HG03432 (cell line): ENCODE data around the gene DGKG.

ENCODE experiments used
- ATAC-seq: cut with Tn5 transposase; IDR thresholded peaks from one replicate; pipeline ENCODE4 v1.9.1; 2021; ENCODE audit warnings: mild to moderate bottlenecking, moderate library complexity; ENCODE audit not compliant: unreplicated experiment

Gene DGKG

DNA sequence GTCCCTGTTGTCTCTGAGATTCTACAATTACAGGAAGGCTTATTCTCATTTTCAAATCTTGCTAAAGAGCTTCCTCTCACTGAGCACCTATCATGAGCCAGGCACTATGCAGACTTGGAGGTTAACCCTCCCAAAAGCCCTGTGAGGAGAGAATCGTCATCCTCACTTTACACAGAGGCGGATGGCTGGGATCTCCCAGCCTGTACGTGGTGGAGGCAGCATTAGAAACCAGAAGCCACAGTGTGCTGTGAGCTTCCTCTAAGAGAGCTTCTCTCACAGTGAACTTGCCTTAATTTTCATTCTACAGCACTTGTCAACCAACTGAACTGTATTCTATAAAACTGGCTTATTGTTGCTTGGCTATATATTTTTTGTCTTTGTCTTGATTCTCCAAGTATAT lies 6.1 kb upstream of the DGKG start:
- ATAC-seq: no peak

GRCh38 chr3:186367631-186368030 lies 5.6 kb upstream of the DGKG start:
- no peak for ATAC-seq

GRCh38 chr3:186366206-186366605 lies 4.2 kb upstream of the DGKG start:
- ATAC-seq: no peak

- no peak for ATAC-seq
These were observed 3.4 kb upstream of the DGKG start for GRCh38 chr3:186365202-186365974.

GRCh38 chr3:186362988-186363387 lies 954 bp upstream of the DGKG start:
- no peak for ATAC-seq

DNA sequence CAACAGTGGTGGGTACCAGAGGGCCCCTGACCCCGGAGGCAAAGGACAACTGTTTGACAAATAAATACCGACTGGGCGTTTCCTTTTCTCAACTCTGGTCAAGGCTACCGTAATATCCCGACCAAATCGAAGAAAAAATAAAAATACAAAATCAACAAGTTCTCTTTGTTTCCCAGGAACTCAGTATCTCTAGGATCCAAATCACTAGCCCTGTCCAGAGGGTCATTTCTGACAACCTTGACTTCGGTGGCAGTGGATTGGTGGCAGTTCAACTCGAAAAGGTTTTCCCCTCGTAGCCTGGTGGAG lies 456 bp upstream of the DGKG start:
- ATAC-seq: no peak

DNA sequence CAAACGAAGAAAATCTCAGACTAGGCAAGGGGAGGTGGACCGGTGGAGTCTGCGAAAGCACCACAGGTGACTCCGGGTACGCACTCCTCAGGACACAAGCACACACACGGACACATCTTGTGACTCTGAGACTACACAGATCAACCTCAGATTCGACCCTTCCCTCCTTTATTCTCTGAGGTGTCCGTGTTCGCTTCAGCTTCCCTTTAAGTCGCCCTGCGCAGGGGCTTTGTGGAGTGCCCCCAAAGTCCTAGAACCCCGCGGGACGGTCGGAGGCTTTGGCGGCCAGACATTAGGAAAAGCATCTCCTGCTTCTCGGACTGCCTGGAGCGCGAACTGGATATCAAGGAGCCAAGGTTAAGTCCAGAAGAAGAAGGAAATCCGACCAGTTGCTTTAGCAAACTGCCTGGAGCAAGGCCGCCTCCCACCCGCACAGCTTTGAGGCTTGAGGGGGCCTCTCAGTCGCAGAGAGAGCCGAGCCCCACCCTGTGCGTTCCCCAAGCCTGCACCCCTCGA lies 730 bp downstream of the DGKG start:
- no peak for ATAC-seq

DNA sequence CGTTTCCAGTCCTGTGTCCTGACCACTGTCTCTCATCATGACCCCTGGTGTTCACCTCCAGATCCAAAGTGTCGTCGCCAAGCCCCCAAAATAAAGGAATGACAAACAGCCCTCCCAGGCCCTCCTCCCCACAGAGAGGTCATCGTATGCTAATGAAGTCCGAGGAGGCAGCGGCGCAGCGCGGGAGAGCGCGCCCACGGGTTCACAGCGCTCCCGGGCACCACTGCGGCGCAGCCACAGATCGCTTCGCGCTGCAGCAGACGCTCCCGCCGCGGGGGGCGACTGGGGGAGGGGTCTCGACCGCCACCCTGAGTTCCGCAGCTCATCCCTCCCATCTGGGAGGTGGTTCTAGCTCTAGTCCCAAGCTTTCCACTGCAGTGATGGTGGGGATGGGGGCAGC lies 1.3 kb downstream of the DGKG start:
- ATAC-seq: no peak

GRCh38 chr3:186359078-186359477 lies 3.0 kb downstream of the DGKG start:
- ATAC-seq: no peak

- no peak for ATAC-seq
These were observed 5.9 kb downstream of the DGKG start for GRCh38 chr3:186356152-186356551.

GRCh38 chr3:186354100-186354499 lies 7.9 kb downstream of the DGKG start:
- ATAC-seq: no peak

DNA sequence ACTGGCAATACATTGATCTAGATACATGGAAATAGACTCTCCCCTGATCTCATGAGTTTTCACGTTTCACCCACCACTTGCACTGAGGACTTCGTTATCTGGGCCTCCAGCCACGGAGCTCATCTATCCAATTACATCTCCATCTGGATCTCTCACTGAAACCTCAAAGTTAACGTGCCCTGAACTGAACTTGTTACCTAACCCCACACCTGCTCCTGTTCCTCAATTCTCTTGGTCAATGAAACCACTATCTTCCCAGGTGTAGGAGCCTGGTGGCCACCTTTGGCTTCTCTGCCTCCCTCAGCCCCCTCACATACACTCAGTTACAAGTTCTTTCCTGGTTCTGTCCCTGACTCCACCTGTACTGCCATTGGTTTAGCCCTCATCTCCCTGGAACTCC lies 9.7 kb downstream of the DGKG start:
- ATAC-seq: no peak

- peak; percentile 56 for ATAC-seq
These were observed 19.8 kb downstream of the DGKG start for GRCh38 chr3:186342197-186342596.

- ATAC-seq: no peak
These were observed 21.8 kb downstream of the DGKG start for GRCh38 chr3:186340204-186340603.

GRCh38 chr3:186339180-186339918 lies 22.7 kb downstream of the DGKG start:
- ATAC-seq: no peak

DNA sequence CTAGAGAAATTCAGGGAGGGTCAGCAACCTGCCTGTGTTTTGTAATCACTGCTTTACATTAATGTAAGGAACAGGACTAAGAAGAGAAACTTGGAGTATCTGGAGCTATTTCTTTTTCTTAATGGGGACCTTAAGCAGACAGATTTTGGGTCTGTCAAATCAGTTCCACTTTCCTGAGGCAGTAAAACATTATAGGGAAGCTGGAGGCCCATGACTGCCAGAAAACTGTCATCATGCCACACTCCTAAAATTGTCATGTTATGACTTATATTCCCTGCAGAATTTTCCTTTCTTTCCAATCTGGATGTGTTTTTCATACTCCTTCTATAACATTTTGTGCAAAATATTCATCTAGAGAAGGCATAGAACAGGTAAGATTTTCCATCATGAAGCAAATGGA lies 28.8 kb downstream of the DGKG start:
- no peak for ATAC-seq

GRCh38 chr3:186330772-186331460 lies 31.1 kb downstream of the DGKG start:
- ATAC-seq: peak; percentile 58

DNA sequence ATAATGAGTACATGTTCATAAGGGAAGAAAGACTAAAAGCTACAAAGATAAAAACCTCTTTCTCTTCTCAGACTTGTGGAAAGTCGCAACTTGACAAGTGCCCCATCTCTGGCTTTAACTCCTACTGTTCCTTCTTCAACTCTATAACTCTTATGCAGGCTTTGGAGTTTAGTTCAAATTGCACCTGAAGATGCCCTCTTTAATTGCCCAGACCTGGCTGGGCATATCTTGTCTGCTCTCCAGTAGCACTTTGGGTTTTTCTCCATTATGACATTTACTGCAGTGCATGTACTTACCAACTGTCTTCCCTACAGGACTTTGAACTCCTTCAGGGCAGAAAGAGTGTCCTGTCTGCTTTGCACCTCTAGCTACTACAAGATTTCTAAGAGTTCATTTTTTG lies 32.4 kb downstream of the DGKG start:
- no peak for ATAC-seq

DNA sequence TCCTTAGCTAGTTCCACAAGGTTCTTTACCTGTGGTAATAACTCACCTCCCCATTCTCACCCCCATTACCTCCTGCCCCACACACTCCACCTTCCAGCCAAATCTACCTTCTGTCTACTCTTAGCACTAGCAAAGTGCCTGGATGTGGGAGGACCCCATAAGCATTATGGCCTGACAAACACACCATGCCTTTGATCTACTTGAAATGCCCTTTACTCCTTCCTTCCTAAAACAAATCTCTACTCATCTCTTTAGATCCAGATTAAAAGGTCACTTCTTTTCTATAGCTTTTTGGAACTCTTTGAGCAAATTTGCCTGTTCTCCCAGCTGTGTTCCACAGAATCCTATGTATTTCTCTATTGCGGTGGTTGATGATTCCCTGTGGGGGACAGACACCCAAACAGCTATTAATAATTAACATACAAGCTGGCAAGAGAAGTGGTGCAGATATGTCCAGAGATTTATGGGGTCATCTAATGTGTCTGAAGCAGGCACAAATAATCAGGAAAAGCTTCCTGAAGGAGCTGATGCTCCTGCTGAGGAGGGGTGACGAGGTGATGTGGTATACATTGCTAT lies 34.0 kb downstream of the DGKG start:
- no peak for ATAC-seq

- no peak for ATAC-seq
These were observed 39.3 kb downstream of the DGKG start for GRCh38 chr3:186322761-186323160.

- ATAC-seq: no peak
These were observed 40.3 kb downstream of the DGKG start for GRCh38 chr3:186321746-186322145.
